T-cell (primary cell): ENCODE results near the gene ZNF692. TPM values are rescaled to one million over a fixed set of nuclear protein-coding genes. Genes with fewer than 3 reads are reported as not detected.

Experiments
- ATAC-seq, 4 experiments: fragments of 200-7000 bp in 3 of 4; fragments of 150-1000 bp in 1 of 4; cut with Tn5 transposase; replicated peaks in 1 of 4; 1 replicate in 3 of 4; 2 replicates in 1 of 4; pipeline ENCODE4 v1.10.0; 2021; ENCODE audit warnings: moderate library complexity in 3 of 4, mild to moderate bottlenecking in 2 of 4, moderate number of reproducible peaks in 1 of 4
- CTCF ChIA-PET, 2 donors: fragments of 300-600 bp; sonication (Branson Sonifier 250); formaldehyde crosslinking; loops; one replicate each; lab custom pipeline; 2022; ENCODE audit warnings: antibody characterized with exemption in 2 of 2; lab: Charles Lee
- POLR2A ChIA-PET, 2 donors: fragments of 300-600 bp; sonication (Branson Sonifier 250); formaldehyde crosslinking; loops; one replicate each; lab custom pipeline; 2022; ENCODE audit warnings: antibody characterized with exemption in 2 of 2; lab: Charles Lee
- DNase-seq, 35 experiments: peaks; one replicate each; pipeline versions ENCODE4 v3.0.0 to v3.0.0-alpha.2; 2013 to 2023
- H3K27ac ChIP-seq: one replicate; pipeline ENCODE4 v1.5.1; 2013; ENCODE audit warnings: low read length
- H3K27me3 ChIP-seq, 2 experiments: replicated peaks in 1 of 2; 1 replicate in 1 of 2; 2 replicates in 1 of 2; pipeline versions ENCODE4 v1.6.1 to v1.7.0; 2013; ENCODE audit warnings: low read length in 1 of 2, mixed read lengths in 1 of 2; ENCODE audit not compliant: control insufficient read depth in 2 of 2, insufficient read depth in 2 of 2; ENCODE audit errors: extremely low read depth in 1 of 2
- H3K36me3 ChIP-seq, 2 donors: 1 replicate in 1 of 2; 2 replicates in 1 of 2; pipeline versions ENCODE4 v1.6.1 to v1.7.0; 2013; ENCODE audit warnings: low read length in 1 of 2; ENCODE audit not compliant: control insufficient read depth in 2 of 2, insufficient read depth in 1 of 2; ENCODE audit errors: extremely low read depth in 1 of 2
- H3K4me1 ChIP-seq, 2 experiments: 1 replicate in 1 of 2; 2 replicates in 1 of 2; pipeline versions ENCODE4 v1.6.1 to v1.7.0; 2013; ENCODE audit warnings: low read length in 2 of 2, mixed read lengths in 1 of 2; ENCODE audit not compliant: insufficient read depth in 2 of 2, control insufficient read depth in 1 of 2; ENCODE audit errors: extremely low read depth in 1 of 2
- H3K4me3 ChIP-seq, 2 donors: 1 replicate in 1 of 2; 2 replicates in 1 of 2; pipeline versions ENCODE4 v1.5.1 to v1.7.0; 2013; ENCODE audit warnings: mild to moderate bottlenecking in 2 of 2, low read length in 1 of 2, moderate library complexity in 1 of 2; ENCODE audit not compliant: control insufficient read depth in 1 of 2; ENCODE audit errors: extremely low read depth in 1 of 2
- H3K9me3 ChIP-seq: 2 replicates; pipeline ENCODE4 v1.7.0; 2013
- H3K27ac Mint-ChIP-seq, 2 donors: one replicate each; pipeline ENCODE4 v1.8.0; 2020 to 2021; ENCODE audit warnings: mild to moderate bottlenecking in 2 of 2, mixed read lengths in 2 of 2
- H3K27me3 Mint-ChIP-seq, 2 donors: one replicate each; pipeline ENCODE4 v1.8.0; 2021 to 2022; ENCODE audit warnings: mixed read lengths in 2 of 2
- H3K36me3 Mint-ChIP-seq: one replicate; pipeline ENCODE4 v1.8.0; 2021; ENCODE audit warnings: mixed read lengths
- H3K4me1 Mint-ChIP-seq, 3 donors: one replicate each; pipeline ENCODE4 v1.8.0; 2020 to 2022; ENCODE audit warnings: mixed read lengths in 3 of 3, mild to moderate bottlenecking in 1 of 3
- H3K4me3 Mint-ChIP-seq, 3 donors: one replicate each; pipeline ENCODE4 v1.8.0; 2020 to 2022; ENCODE audit warnings: mild to moderate bottlenecking in 3 of 3, mixed read lengths in 3 of 3, moderate library complexity in 3 of 3
- H3K9me3 Mint-ChIP-seq, 3 donors: one replicate each; pipeline ENCODE4 v1.8.0; 2020 to 2022; ENCODE audit warnings: mixed read lengths in 3 of 3
- WGBS: methylation state at CpG from one replicate; pipeline ENCODE4 v1.1.5; 2013; ENCODE audit warnings: missing lambda C conversion rate; ENCODE audit not compliant: insufficient coverage; 5-methylcytosine and 5-hydroxymethylcytosine counted together
- total RNA-seq, 35 experiments: library from RNA in 6 of 35; stranded (reverse) in 6 of 35; fragments of 120-200 nt in 1 of 35; gene quantifications; one replicate each; pipeline versions ENCODE4 v1.2.1 to v1.2.4 and lab custom pipeline; 2013 to 2026

The ZNF692 gene
- total RNA-seq, 5 donors from 2014 or later (not counting 1 experiment from before 2014, with no cell fraction given) = 53.9 to 88.1 (median 78.7) TPM

- H3K4me1 ChIP-seq = peaks cover 30 to 58% of the 10 kb centered on the region in 2 experiments
- peaks cover 54 to 60% (median 59%) of the 10 kb centered on the region in 3 donors for H3K4me1 Mint-ChIP-seq
- no peaks in the 10 kb centered on the region for H3K9me3 Mint-ChIP-seq
- 0% methylated on average over 43 of the region's 56 CpGs for WGBS
- H3K27ac ChIP-seq = peak within 1 kb of the TSS; percentile 99
- peak within 1 kb of the TSS; percentile 96 to 99 for H3K27ac Mint-ChIP-seq
- peak; percentile 87 to 89 (median 88) for ATAC-seq
- peak within 1 kb of the TSS; percentile 87 to 94 for H3K4me3 ChIP-seq
- H3K9me3 ChIP-seq = no peaks in the 10 kb centered on the region
- H3K36me3 Mint-ChIP-seq = peaks cover 28% of the 10 kb centered on the region
- peak; percentile 83 to 95 (median 90) for DNase-seq
- ChIA-PET CTCF (interaction anchor here (0.6 to 2.0 kb wide), 6 partner anchors 12 to 80 kb away, joined by 3 to 16 read pairs (median 4); partner anchors contain the start of genes PGBD2 (in 1 of the 2), ZNF672 (in 1 of the 2) and ZNF692 (in 1 of the 2)), POLR2A (interaction anchor here (0.5 to 1.5 kb wide), 7 partner anchors 11 to 920 kb away, joined by 3 to 11 read pairs (median 7); partner anchors contain the start of genes PGBD2 (in 1 of the 2) and ZNF672 (in 1 of the 2))
- H3K4me3 Mint-ChIP-seq = peak within 1 kb of the TSS; percentile 88 to 99 (median 97)
- H3K36me3 ChIP-seq = peaks cover 0 to 19% of the 10 kb centered on the region in 2 donors
- H3K27me3 Mint-ChIP-seq = no peaks in the 10 kb centered on the region
- H3K27me3 ChIP-seq = no peaks in the 10 kb centered on the region
These were observed 32.8 kb downstream of the ZNF692 start, which contains the start of gene SH3BP5L for GRCh38 chr1:248825909-248826760. Gene SH3BP5L, minus strand, starts transcription at chr1:248825915. Its CDS starts 980 bp downstream, at chr1:248824935.

GRCh38 chr1:248825573-248825908, 33.3 kb downstream of the ZNF692 start:
- Mint-ChIP-seq H3K27me3 (no peaks in the 10 kb centered on the region), H3K9me3 (no peaks in the 10 kb centered on the region), H3K4me3 (peak overlapping the region; percentile 88 to 99 (median 97)), H3K27ac (peak overlapping the region; percentile 96 to 99), H3K36me3 (peaks cover 34% of the 10 kb centered on the region), H3K4me1 (peaks cover 59 to 66% (median 65%) of the 10 kb centered on the region in 3 donors)
- ChIA-PET CTCF (interaction anchor here (0.6 to 2.0 kb wide), 6 partner anchors 13 to 81 kb away, joined by 3 to 16 read pairs (median 4); partner anchors contain the start of genes PGBD2 (in 1 of the 2), ZNF672 (in 1 of the 2) and ZNF692 (in 1 of the 2)), POLR2A (interaction anchor here (0.6 to 1.5 kb wide), 5 partner anchors 12 to 919 kb away, joined by 4 to 11 read pairs (median 7); partner anchors contain the start of gene ZNF672 (in 1 of the 2))
- Histone ChIP-seq H3K4me3 (peak overlapping the region; percentile 87 to 94), H3K27ac (peak overlapping the region; percentile 99), H3K36me3 (peaks cover 0 to 24% of the 10 kb centered on the region in 2 donors), H3K27me3 (no peaks in the 10 kb centered on the region), H3K4me1 (peaks cover 32 to 61% of the 10 kb centered on the region in 2 experiments), H3K9me3 (no peaks in the 10 kb centered on the region)
- ATAC-seq = peak in 3 of 4 experiments; percentile 1 to 7 (median 3)
- WGBS = under 1% methylated on average over 18 of the region's 18 CpGs
- peak in 1 of 35 experiments; percentile 12 for DNase-seq

GRCh38 chr1:248825136-248825535, 33.7 kb downstream of the ZNF692 start:
- peaks cover 0 to 28% of the 10 kb centered on the region in 2 donors for H3K36me3 ChIP-seq
- H3K9me3 Mint-ChIP-seq = no peaks in the 10 kb centered on the region
- ChIA-PET POLR2A (interaction anchor here (0.6 to 1.5 kb wide), 4 partner anchors 19 to 919 kb away, joined by 4 to 7 read pairs (median 6); no protein-coding TSS in a partner anchor), CTCF (interaction anchor here (0.6 to 2.0 kb wide), 6 partner anchors 13 to 81 kb away, joined by 3 to 16 read pairs (median 4); partner anchors contain the start of genes PGBD2 (in 1 of the 2), ZNF672 (in 1 of the 2) and ZNF692 (in 1 of the 2))
- peak overlapping the region; percentile 96 to 99 for H3K27ac Mint-ChIP-seq
- no peak for ATAC-seq
- peaks cover 38% of the 10 kb centered on the region for H3K36me3 Mint-ChIP-seq
- DNase-seq = no peak
- 47% methylated on average over 6 of the region's 10 CpGs for WGBS
- H3K4me3 Mint-ChIP-seq = peak overlapping the region; percentile 88 to 99 (median 97)
- peak overlapping the region; percentile 99 for H3K27ac ChIP-seq
- no peaks in the 10 kb centered on the region for H3K27me3 Mint-ChIP-seq
- H3K27me3 ChIP-seq = no peaks in the 10 kb centered on the region
- peaks cover 64 to 70% (median 69%) of the 10 kb centered on the region in 3 donors for H3K4me1 Mint-ChIP-seq
- no peaks in the 10 kb centered on the region for H3K9me3 ChIP-seq
- H3K4me3 ChIP-seq = peak overlapping the region; percentile 87 to 94
- H3K4me1 ChIP-seq = peaks cover 33 to 64% of the 10 kb centered on the region in 2 experiments

GRCh38 chr1:248824701-248825100, 34.2 kb downstream of the ZNF692 start:
- peaks cover 0 to 30% of the 10 kb centered on the region in 2 donors for H3K36me3 ChIP-seq
- peak overlapping the region in 1 of 2 donors; percentile 96 for H3K27ac Mint-ChIP-seq

GRCh38 chr1:248824301-248824700, 34.6 kb downstream of the ZNF692 start:
- H3K36me3 ChIP-seq = peaks cover 0 to 30% of the 10 kb centered on the region in 2 donors
- no peaks in the 10 kb centered on the region for H3K9me3 Mint-ChIP-seq
- peaks cover 40% of the 10 kb centered on the region for H3K36me3 Mint-ChIP-seq
- H3K4me3 ChIP-seq = peak overlapping the region in 1 of 2 donors; percentile 94
- DNase-seq (no peak), ATAC-seq (no peak)
- H3K27ac ChIP-seq = no peak overlapping the region
- H3K4me1 ChIP-seq = peaks cover 33 to 71% of the 10 kb centered on the region in 2 experiments
- H3K4me3 Mint-ChIP-seq = peak overlapping the region; percentile 88 to 99 (median 97)
- H3K27me3 Mint-ChIP-seq = no peaks in the 10 kb centered on the region
- H3K27ac Mint-ChIP-seq = peak overlapping the region in 1 of 2 donors; percentile 40
- no peaks in the 10 kb centered on the region for H3K9me3 ChIP-seq
- POLR2A ChIA-PET = no interaction called here
- no peaks in the 10 kb centered on the region for H3K27me3 ChIP-seq
- CTCF ChIA-PET = no interaction called here
- no CpG with 5 or more reads among the region's 1 CpG for WGBS
- H3K4me1 Mint-ChIP-seq = peaks cover 70 to 76% (median 75%) of the 10 kb centered on the region in 3 donors

More at GRCh38 chr1:248824701-248825100, 34.2 kb downstream of the ZNF692 start:
- Histone ChIP-seq H3K4me1 (peaks cover 33 to 67% of the 10 kb centered on the region in 2 experiments), H3K9me3 (no peaks in the 10 kb centered on the region), H3K27ac (no peak overlapping the region), H3K27me3 (no peaks in the 10 kb centered on the region), H3K4me3 (peak overlapping the region; percentile 87 to 94)
- H3K9me3 Mint-ChIP-seq = no peaks in the 10 kb centered on the region
- DNase-seq (no peak), ATAC-seq (no peak)
- 93% methylated on average over 3 of the region's 3 CpGs for WGBS
- no peaks in the 10 kb centered on the region for H3K27me3 Mint-ChIP-seq
- H3K36me3 Mint-ChIP-seq = peaks cover 40% of the 10 kb centered on the region
- H3K4me1 Mint-ChIP-seq = peaks cover 66 to 73% (median 73%) of the 10 kb centered on the region in 3 donors
- POLR2A ChIA-PET = no interaction called here
- CTCF ChIA-PET = interaction anchor here in 1 of 2 donors (1.0 to 1.8 kb wide), 2 partner anchors 35 to 52 kb away, joined by 3 to 6 read pairs; partner anchors contain the start of gene ZNF692
- peak overlapping the region; percentile 88 to 99 (median 97) for H3K4me3 Mint-ChIP-seq
